ENCODE results near the gene CEACAM18. TPM values are rescaled to one million over a fixed set of nuclear protein-coding genes. Genes with fewer than 3 reads are reported as not detected.

The CEACAM18 gene
- total RNA-seq: not detected in 2 replicates

- CTCF ChIA-PET: interaction anchor here (1.3 kb wide), 2 partner anchors 11 to 178 kb away, joined by 3 read pairs; no protein-coding TSS in a partner anchor
- H3K27ac Mint-ChIP-seq: no peak within 1 kb of the TSS
- no peak for ATAC-seq (ENCODE audit: low read depth)
- H3K4me1 Mint-ChIP-seq: peaks cover 3% of the 10 kb centered on the region
- H3K9me3 Mint-ChIP-seq: no peaks in the 10 kb centered on the region
- H3K4me3 Mint-ChIP-seq: no peak within 1 kb of the TSS
- intact Hi-C loops (cut with micrococcal nuclease): no loop called here
- POLR2A ChIA-PET: no interaction called here
- no peaks in the 10 kb centered on the region for H3K36me3 Mint-ChIP-seq (ENCODE audit: low read depth)
- H3K27me3 Mint-ChIP-seq: peaks cover 23% of the 10 kb centered on the region
- no peak for TF ChIP-seq CTCF (IDR thresholded peaks at IDR 0.05)
- DNase-seq: no peak
Observed at GRCh38 chr19:51478381-51479234, at the start of gene CEACAM18. TSS of gene CEACAM18 (plus strand) at chr19:51478539.

GRCh38 chr19:51430221-51430620 is 48.1 kb upstream of the CEACAM18 start:
- DNase-seq (no peak), ATAC-seq (ENCODE audit: low read depth) (no peak)
- H3K36me3 Mint-ChIP-seq (ENCODE audit: low read depth): no peaks in the 10 kb centered on the region
- no peaks in the 10 kb centered on the region for H3K4me1 Mint-ChIP-seq
- no peak overlapping the region for H3K4me3 Mint-ChIP-seq
- intact Hi-C loops (cut with micrococcal nuclease): no loop called here
- no peak for TF ChIP-seq CTCF (IDR thresholded peaks at IDR 0.05)
- H3K9me3 Mint-ChIP-seq: no peaks in the 10 kb centered on the region
- peaks cover 9% of the 10 kb centered on the region for H3K27me3 Mint-ChIP-seq
- POLR2A ChIA-PET: no interaction called here
- no peak overlapping the region for H3K27ac Mint-ChIP-seq
- CTCF ChIA-PET: no interaction called here

GRCh38 chr19:51431124-51431523 is 47.2 kb upstream of the CEACAM18 start:
- no peaks in the 10 kb centered on the region for H3K36me3 Mint-ChIP-seq (ENCODE audit: low read depth)
- POLR2A ChIA-PET: no interaction called here
- no peak for ATAC-seq (ENCODE audit: low read depth)
- H3K4me1 Mint-ChIP-seq: no peaks in the 10 kb centered on the region
- DNase-seq: no peak
- H3K9me3 Mint-ChIP-seq: no peaks in the 10 kb centered on the region
- CTCF ChIA-PET: no interaction called here
- H3K4me3 Mint-ChIP-seq: no peak overlapping the region
- H3K27me3 Mint-ChIP-seq: peaks cover 9% of the 10 kb centered on the region
- TF ChIP-seq CTCF (IDR thresholded peaks at IDR 0.05): no peak
- H3K27ac Mint-ChIP-seq: no peak overlapping the region
- intact Hi-C loops (cut with micrococcal nuclease): no loop called here

GRCh38 chr19:51433043-51433442 is 45.3 kb upstream of the CEACAM18 start:
- ChIA-PET POLR2A (interaction anchor here (0.6 kb wide), 1 partner anchor 67 kb away, joined by 3 read pairs; the partner anchor contains the start of gene ETFB), CTCF (no interaction called here)
- H3K9me3 Mint-ChIP-seq: no peaks in the 10 kb centered on the region
- H3K27me3 Mint-ChIP-seq: peaks cover 15% of the 10 kb centered on the region
- no peak overlapping the region for H3K27ac Mint-ChIP-seq
- intact Hi-C loops (cut with micrococcal nuclease): no loop called here
- no peaks in the 10 kb centered on the region for H3K36me3 Mint-ChIP-seq (ENCODE audit: low read depth)
- no peak for TF ChIP-seq CTCF (IDR thresholded peaks at IDR 0.05)
- H3K4me1 Mint-ChIP-seq: peaks cover under 1% of the 10 kb centered on the region
- H3K4me3 Mint-ChIP-seq: no peak overlapping the region
- DNase-seq (no peak), ATAC-seq (ENCODE audit: low read depth) (no peak)

- POLR2A ChIA-PET: no interaction called here
- ATAC-seq (ENCODE audit: low read depth): no peak
- CTCF ChIA-PET: interaction anchor here (0.7 to 0.8 kb wide), 2 partner anchors 13 to 39 kb away, joined by 3 read pairs; no protein-coding TSS in a partner anchor
- no peak for TF ChIP-seq CTCF (IDR thresholded peaks at IDR 0.05)
- Mint-ChIP-seq H3K4me3 (no peak overlapping the region), H3K36me3 (ENCODE audit: low read depth) (no peaks in the 10 kb centered on the region), H3K27ac (no peak overlapping the region), H3K9me3 (no peaks in the 10 kb centered on the region), H3K27me3 (peaks cover 17% of the 10 kb centered on the region), H3K4me1 (peaks cover 4% of the 10 kb centered on the region)
- DNase-seq: no peak
- intact Hi-C loops (cut with micrococcal nuclease): no loop called here
Observed at GRCh38 chr19:51434456-51434855, 43.9 kb upstream of the CEACAM18 start.

Data from activated B cell treated with CpG ODN at 0.5 μM for 24 hours (primary cell).